Endothelial cell of umbilical vein (primary cell): ENCODE data around the gene ALOXE3. TPM values are rescaled to one million over a fixed set of nuclear protein-coding genes. Genes with fewer than 3 reads are reported as not detected.

ENCODE experiments used
- BruUV-seq: library from RNA; stranded (reverse); fragments of 400-500 nt; replicated peaks from 2 replicates; lab custom pipeline; 2021; lab: Mats Ljungman, UMichigan
- CTCF ChIA-PET: fragments of 300-600, 350-600 bp; sonication (Branson Sonifier 250); formaldehyde crosslinking; loops from one replicate; lab custom pipeline; 2021; ENCODE audit warnings: antibody characterized with exemption, inconsistent platforms; lab: Charles Lee
- POLR2A ChIA-PET: fragments of 300-600, 350-600 bp; sonication (Branson Sonifier 250); formaldehyde crosslinking; loops from one replicate; lab custom pipeline; 2021; ENCODE audit warnings: antibody characterized with exemption, inconsistent platforms; lab: Charles Lee
- DNase-seq: peaks from one replicate; pipeline ENCODE4 v3.0.0-alpha.2; 2011; ENCODE audit warnings: low read depth, low spot score
- FAIRE-seq: peaks from 2 replicates; lab custom pipeline; 2011; peaks lifted over from hg19 to GRCh38; lab: Jason Lieb, UNC
- H2AFZ ChIP-seq: 2 replicates; pipeline ENCODE4 v1.6.0; 2012; ENCODE audit warnings: low read depth, low read length, control low read depth, inconsistent platforms
- H3K27ac ChIP-seq: 2 replicates; pipeline ENCODE4 v1.5.1; 2011; ENCODE audit warnings: low read depth, mild to moderate bottlenecking, control low read depth, low read length, moderate library complexity; ENCODE audit not compliant: insufficient read depth
- H3K27me3 ChIP-seq, 2 experiments: 2 replicates each; pipeline versions ENCODE4 v1.6.0 to v1.6.1; 2011; ENCODE audit warnings: low read length in 2 of 2, mixed read lengths in 1 of 2; ENCODE audit not compliant: control insufficient read depth in 2 of 2, insufficient read depth in 2 of 2
- H3K36me3 ChIP-seq, 2 experiments: 2 replicates in 1 of 2; 3 replicates in 1 of 2; pipeline ENCODE4 v1.5.1; 2011; ENCODE audit warnings: low read length in 2 of 2, mild to moderate bottlenecking in 1 of 2, moderate library complexity in 1 of 2; ENCODE audit not compliant: control insufficient read depth in 2 of 2, insufficient read depth in 2 of 2; ENCODE audit errors: extremely low read depth in 1 of 2
- H3K4me1 ChIP-seq: 3 replicates; pipeline ENCODE4 v1.5.1; 2011; ENCODE audit warnings: mild to moderate bottlenecking, low read length; ENCODE audit not compliant: control insufficient read depth, insufficient read depth; ENCODE audit errors: extremely low read depth
- H3K4me2 ChIP-seq: 2 replicates; pipeline ENCODE4 v1.6.1; 2011; ENCODE audit warnings: low read length, control low read depth, mixed read lengths; ENCODE audit not compliant: insufficient read depth
- H3K4me3 ChIP-seq, 3 experiments: fragments of 200-600 bp in 1 of 3; sonication (generic), shearing (Covaris generic) in 1 of 3; replicated peaks in 1 of 3; 2 replicates each; pipeline ENCODE4 v1.5.1; 2011 to 2016; ENCODE audit warnings: control low read depth in 3 of 3, low read length in 3 of 3, mild to moderate bottlenecking in 2 of 3, inconsistent platforms in 1 of 3, low read depth in 1 of 3, moderate library complexity in 1 of 3; ENCODE audit not compliant: insufficient read depth in 1 of 3
- H3K79me2 ChIP-seq: 2 replicates; pipeline ENCODE4 v1.6.0; 2012; ENCODE audit warnings: low read length, inconsistent platforms; ENCODE audit not compliant: control insufficient read depth, insufficient read depth
- H3K9ac ChIP-seq: replicated peaks from 2 replicates; pipeline ENCODE3; 2011; ENCODE audit warnings: low read length, control low read depth; ENCODE audit not compliant: insufficient read depth; ENCODE audit errors: extremely low read depth
- H3K9me1 ChIP-seq: replicated peaks from 3 replicates; pipeline ENCODE4 v1.6.0; 2011; ENCODE audit warnings: mild to moderate bottlenecking, low read length; ENCODE audit not compliant: control insufficient read depth, insufficient read depth; ENCODE audit errors: extremely low read depth
- H3K9me3 ChIP-seq: replicated peaks from 2 replicates; pipeline ENCODE4 v1.5.1; 2012; ENCODE audit warnings: low read length, inconsistent platforms; ENCODE audit not compliant: control insufficient read depth, insufficient read depth
- H4K20me1 ChIP-seq: replicated peaks from 2 replicates; pipeline ENCODE3; 2011; ENCODE audit warnings: mild to moderate bottlenecking, low read length; ENCODE audit not compliant: control insufficient read depth, insufficient read depth; ENCODE audit errors: extremely low read depth
- EZH2 ChIP-seq: IDR thresholded peaks from 2 replicates; pipeline ENCODE4 v1.6.1; 2012; ENCODE audit warnings: borderline replicate concordance, low read depth, mild to moderate bottlenecking, moderate library complexity, low read length, inconsistent platforms; ENCODE audit not compliant: severe bottlenecking
- FOS ChIP-seq: IDR thresholded peaks from 2 replicates; pipeline ENCODE4 v1.6.1; 2011; ENCODE audit warnings: mild to moderate bottlenecking, low read length, moderate library complexity, borderline replicate concordance; ENCODE audit not compliant: insufficient read depth
- GATA2 ChIP-seq: IDR thresholded peaks from 2 replicates; pipeline ENCODE4 v1.7.0; 2011; ENCODE audit warnings: low read depth, mild to moderate bottlenecking, moderate library complexity, mixed read lengths, low read length; ENCODE audit not compliant: insufficient read length, insufficient read depth
- JUN ChIP-seq: IDR thresholded peaks from 2 replicates; pipeline ENCODE4 v1.6.1; 2011; ENCODE audit warnings: borderline replicate concordance, low read depth; ENCODE audit not compliant: insufficient read length, insufficient read depth
- MYC ChIP-seq: IDR thresholded peaks from one replicate; pipeline ENCODE4 v1.6.1; 2011; ENCODE audit warnings: mild to moderate bottlenecking, low read depth, low read length
- POLR2A ChIP-seq: IDR thresholded peaks from 2 replicates; pipeline ENCODE4 v1.6.1; 2012; ENCODE audit warnings: low read depth, mild to moderate bottlenecking, control low read depth, low read length
- POLR2AphosphoS5 ChIP-seq: IDR thresholded peaks from 2 replicates; pipeline ENCODE4 v1.6.1; 2012; ENCODE audit warnings: low read depth, mild to moderate bottlenecking, control low read depth, low read length, moderate library complexity; ENCODE audit not compliant: insufficient read depth
- dilution Hi-C: fragments of 300-500 bp; cut with MboI; formaldehyde crosslinking; loops from one replicate; pipeline ENCODE4 v1.15.0; 2019; ENCODE audit warnings: low sequenced_read_pairs; ENCODE audit not compliant: extremely low pct_ligation_motif_present
- intact Hi-C: fragments of 100-400 bp; cut with micrococcal nuclease; formaldehyde crosslinking; loops from one replicate; pipeline ENCODE4 v1.10.0; 2022
- polyA plus RNA-seq, 4 experiments: library from polyadenylated mRNA; depleted of rRNA in 3 of 4; stranded (reverse) in 3 of 4; unstranded in 1 of 4; fragments of >200 nt; gene quantifications; 2 replicates each; pipeline versions ENCODE4 v1.2.1 to v1.2.3, GENCODE V29; 2011 to 2012; ENCODE audit warnings: missing spikeins in 1 of 4
- total RNA-seq: library from RNA; stranded (reverse); gene quantifications from 2 replicates; pipeline ENCODE4 v1.2.3, GENCODE V29; 2021
- TF ChIP-seq, protein P1 (sequence below), 2 donors: IDR thresholded peaks; 1 replicate in 1 of 2; 2 replicates in 1 of 2; pipeline ENCODE4 v1.5.1; 2011; ENCODE audit warnings: low read length in 2 of 2, mild to moderate bottlenecking in 2 of 2, moderate library complexity in 2 of 2, control low read depth in 1 of 2, inconsistent platforms in 1 of 2, low read depth in 1 of 2; ENCODE audit not compliant: insufficient read depth in 1 of 2; ENCODE audit errors: extremely low read depth in 1 of 2
- TF ChIP-seq, protein P2 (sequence below): IDR thresholded peaks from 2 replicates; pipeline ENCODE4 v1.6.1; 2011; ENCODE audit not compliant: insufficient read depth, insufficient read length

Gene ALOXE3
- total and polyA plus RNA-seq, 2 donors (not counting 3 experiments of a cell fraction or from before 2014, with no cell fraction given) = 0.01 TPM; not detected in 1

DNA sequence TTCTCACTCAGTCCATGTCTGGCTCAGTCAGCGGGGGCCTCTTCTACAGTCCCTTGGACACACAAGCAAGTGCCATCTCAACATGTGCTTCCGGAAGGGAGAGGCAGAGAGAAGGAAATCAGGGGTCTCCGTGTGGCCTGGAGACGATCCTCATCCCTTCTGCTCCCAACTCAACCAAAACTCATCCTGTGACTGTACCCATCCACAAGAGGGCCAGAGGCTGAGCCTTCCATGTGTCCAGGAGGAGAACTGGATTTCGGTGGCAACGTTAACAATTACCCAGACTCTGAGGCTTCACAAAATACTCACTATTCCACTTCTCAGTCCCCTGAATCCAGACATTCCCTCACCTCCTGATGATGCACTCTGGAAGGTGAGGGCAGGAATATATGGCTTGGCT is 23.0 kb downstream of the ALOXE3 start:
- no peaks in the 10 kb centered on the region for H3K4me1 ChIP-seq
- TF ChIP-seq POLR2AphosphoS5 (no peak), GATA2 (no peak), FOS (no peak), POLR2A (no peak), MYC (no peak), EZH2 (no peak), JUN (no peak)
- TF ChIP-seq, protein P1, sequence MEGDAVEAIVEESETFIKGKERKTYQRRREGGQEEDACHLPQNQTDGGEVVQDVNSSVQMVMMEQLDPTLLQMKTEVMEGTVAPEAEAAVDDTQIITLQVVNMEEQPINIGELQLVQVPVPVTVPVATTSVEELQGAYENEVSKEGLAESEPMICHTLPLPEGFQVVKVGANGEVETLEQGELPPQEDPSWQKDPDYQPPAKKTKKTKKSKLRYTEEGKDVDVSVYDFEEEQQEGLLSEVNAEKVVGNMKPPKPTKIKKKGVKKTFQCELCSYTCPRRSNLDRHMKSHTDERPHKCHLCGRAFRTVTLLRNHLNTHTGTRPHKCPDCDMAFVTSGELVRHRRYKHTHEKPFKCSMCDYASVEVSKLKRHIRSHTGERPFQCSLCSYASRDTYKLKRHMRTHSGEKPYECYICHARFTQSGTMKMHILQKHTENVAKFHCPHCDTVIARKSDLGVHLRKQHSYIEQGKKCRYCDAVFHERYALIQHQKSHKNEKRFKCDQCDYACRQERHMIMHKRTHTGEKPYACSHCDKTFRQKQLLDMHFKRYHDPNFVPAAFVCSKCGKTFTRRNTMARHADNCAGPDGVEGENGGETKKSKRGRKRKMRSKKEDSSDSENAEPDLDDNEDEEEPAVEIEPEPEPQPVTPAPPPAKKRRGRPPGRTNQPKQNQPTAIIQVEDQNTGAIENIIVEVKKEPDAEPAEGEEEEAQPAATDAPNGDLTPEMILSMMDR (IDR thresholded peaks at IDR 0.05; ENCODE audit: extremely low read depth in 1 of 2, insufficient read depth in 1 of 2, low read depth in 1 of 2, low read length in 2 of 2) = no peak
- TF ChIP-seq, protein P2, sequence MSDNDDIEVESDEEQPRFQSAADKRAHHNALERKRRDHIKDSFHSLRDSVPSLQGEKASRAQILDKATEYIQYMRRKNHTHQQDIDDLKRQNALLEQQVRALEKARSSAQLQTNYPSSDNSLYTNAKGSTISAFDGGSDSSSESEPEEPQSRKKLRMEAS = no peak
- intact Hi-C loops (no loop called here), dilution Hi-C loops (no loop called here)
- no peak overlapping the region for H3K4me3 ChIP-seq
- H3K79me2 ChIP-seq = no peaks in the 10 kb centered on the region
- no peak overlapping the region for H3K27ac ChIP-seq
- FAIRE-seq (no peak), DNase-seq (no peak)
- H3K9me3 ChIP-seq = no peaks in the 10 kb centered on the region
- BruUV-seq = no TSS peak
- ChIA-PET POLR2A (no interaction called here), CTCF (interaction anchor here (1.0 to 13.4 kb wide), 7 partner anchors 12 to 43 kb away, joined by 3 to 167 read pairs (median 15); no protein-coding TSS in a partner anchor)
- no peak overlapping the region for H2AFZ ChIP-seq
- H3K27me3 ChIP-seq = peaks cover 0 to 10% of the 10 kb centered on the region in 2 experiments
- H3K4me2 ChIP-seq = no peak overlapping the region
- H3K9me1 ChIP-seq = no peaks in the 10 kb centered on the region
- no peaks in the 10 kb centered on the region for H4K20me1 ChIP-seq
- H3K36me3 ChIP-seq = no peaks in the 10 kb centered on the region
- no peak overlapping the region for H3K9ac ChIP-seq
